Naive thymus-derived CD4-positive, alpha-beta T cell (primary cell): Measurements from ENCODE around the gene EPHB1. TPM values are rescaled to one million over a fixed set of nuclear protein-coding genes. Genes with fewer than 3 reads are reported as not detected.

Experiments
- ATAC-seq: fragments of 150-1000 bp; cut with Tn5 transposase; 2 replicates; pipeline ENCODE4 v1.10.0; 2021; ENCODE audit warnings: mild to moderate bottlenecking, moderate library complexity
- CTCF ChIA-PET: fragments of 350-600 bp; sonication (Branson Sonifier 250); formaldehyde crosslinking; loops from one replicate; lab custom pipeline; 2021; ENCODE audit warnings: antibody characterized with exemption; lab: Charles Lee
- POLR2A ChIA-PET: fragments of 350-600 bp; sonication (Branson Sonifier 250); formaldehyde crosslinking; loops from one replicate; lab custom pipeline; 2021; ENCODE audit warnings: antibody characterized with exemption, inconsistent platforms; lab: Charles Lee
- DNase-seq, 9 donors: peaks; one replicate each; pipeline versions ENCODE4 v3.0.0 to v3.0.0-alpha.2; 2020 to 2022; ENCODE audit warnings: mixed read lengths in 1 of 9
- H3K27ac ChIP-seq: one replicate; pipeline ENCODE4 v1.7.0; 2013; ENCODE audit warnings: mild to moderate bottlenecking, low read depth, low read length, moderate library complexity
- H3K27me3 ChIP-seq, 2 donors: one replicate each; pipeline ENCODE4 v1.7.0; 2013; ENCODE audit warnings: low read length in 2 of 2, mild to moderate bottlenecking in 2 of 2, moderate library complexity in 2 of 2; ENCODE audit not compliant: control insufficient read depth in 2 of 2, insufficient read depth in 2 of 2
- H3K36me3 ChIP-seq, 3 experiments: 1 replicate in 2 of 3; 2 replicates in 1 of 3; pipeline ENCODE4 v1.7.0; 2013; ENCODE audit warnings: low read length in 3 of 3, mild to moderate bottlenecking in 3 of 3, moderate library complexity in 1 of 3; ENCODE audit not compliant: insufficient read depth in 3 of 3, control insufficient read depth in 2 of 3
- H3K4me1 ChIP-seq, 2 donors: one replicate each; pipeline ENCODE4 v1.7.0; 2013; ENCODE audit warnings: low read length in 2 of 2, mild to moderate bottlenecking in 2 of 2, moderate library complexity in 1 of 2; ENCODE audit not compliant: control insufficient read depth in 2 of 2, insufficient read depth in 2 of 2
- H3K4me3 ChIP-seq: 2 replicates; pipeline ENCODE4 v1.7.0; 2013; ENCODE audit warnings: mild to moderate bottlenecking, low read length
- H3K9me3 ChIP-seq, 3 experiments: 1 replicate in 2 of 3; 2 replicates in 1 of 3; pipeline ENCODE4 v1.7.0; 2013; ENCODE audit warnings: low read length in 3 of 3; ENCODE audit not compliant: control insufficient read depth in 2 of 3
- H3K27ac Mint-ChIP-seq, 9 donors: one replicate each; pipeline ENCODE4 v1.8.0; 2020 to 2022; ENCODE audit warnings: mixed read lengths in 9 of 9, mild to moderate bottlenecking in 8 of 9, moderate library complexity in 5 of 9, inconsistent platforms in 2 of 9
- H3K27me3 Mint-ChIP-seq, 5 donors: one replicate each; pipeline ENCODE4 v1.8.0; 2021 to 2022; ENCODE audit warnings: mixed read lengths in 5 of 5, mild to moderate bottlenecking in 1 of 5
- H3K36me3 Mint-ChIP-seq, 5 donors: one replicate each; pipeline ENCODE4 v1.8.0; 2020 to 2022; ENCODE audit warnings: mixed read lengths in 5 of 5, mild to moderate bottlenecking in 3 of 5, inconsistent platforms in 1 of 5
- H3K4me1 Mint-ChIP-seq, 7 donors: one replicate each; pipeline ENCODE4 v1.8.0; 2020 to 2022; ENCODE audit warnings: mixed read lengths in 7 of 7, mild to moderate bottlenecking in 3 of 7, inconsistent platforms in 1 of 7
- H3K4me3 Mint-ChIP-seq, 10 donors: one replicate each; pipeline ENCODE4 v1.8.0; 2020 to 2022; ENCODE audit warnings: mild to moderate bottlenecking in 10 of 10, mixed read lengths in 10 of 10, moderate library complexity in 6 of 10, inconsistent platforms in 2 of 10
- H3K9me3 Mint-ChIP-seq, 11 donors: one replicate each; pipeline ENCODE4 v1.8.0; 2020 to 2022; ENCODE audit warnings: mixed read lengths in 11 of 11, mild to moderate bottlenecking in 4 of 11, inconsistent platforms in 1 of 11, moderate library complexity in 1 of 11
- intact Hi-C, 2 donors: fragments of 100-400 bp; cut with micrococcal nuclease; formaldehyde crosslinking; loops; one replicate each; pipeline ENCODE4 v1.15.1; 2023
- polyA plus RNA-seq, 2 donors: library from polyadenylated mRNA; unstranded; fragments of 300-500 nt; fragmentation: Illumina TruSeq; gene quantifications; one replicate each; pipeline ENCODE4 v1.2.3, GENCODE V29; 2021
- total RNA-seq, 6 experiments: library from RNA in 5 of 6; stranded (reverse) in 5 of 6; gene quantifications; 1 replicate in 5 of 6; 2 replicates in 1 of 6; pipeline ENCODE4 v1.2.3 and lab custom pipeline; 2021 to 2026

Gene EPHB1
- total and polyA plus RNA-seq, 7 experiments from 2014 or later: 1.6 to 2.2 (median 1.8) TPM; not detected in 4

DNA sequence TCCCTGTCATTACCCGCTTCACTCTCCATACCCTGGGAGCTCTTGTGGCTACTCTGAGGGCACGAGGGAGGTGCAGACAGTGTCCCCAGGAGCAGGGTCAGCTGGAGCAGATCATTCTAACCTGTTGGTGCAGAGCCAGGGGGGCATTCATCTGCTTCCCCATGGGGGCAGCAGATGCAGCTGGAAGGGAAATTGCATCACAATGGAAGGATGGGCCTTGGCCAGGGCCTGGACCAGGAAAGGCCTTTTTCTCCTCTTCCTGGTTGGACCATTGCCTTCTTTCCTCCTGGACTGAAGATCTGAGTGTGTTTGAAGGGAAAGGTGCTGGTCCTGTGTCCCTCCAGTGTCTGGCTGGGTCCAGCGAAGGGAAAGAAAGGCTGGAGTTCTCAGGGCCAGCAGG, 55.7 kb downstream of the EPHB1 start:
- Mint-ChIP-seq H3K4me3 (no peak overlapping the region), H3K36me3 (peaks cover 0 to 4% (median 0%) of the 10 kb centered on the region in 5 donors), H3K9me3 (peaks cover 0 to 4% (median 0%) of the 10 kb centered on the region in 11 donors), H3K4me1 (peaks cover 0 to 14% (median 0%) of the 10 kb centered on the region in 7 donors), H3K27ac (no peak overlapping the region), H3K27me3 (peaks cover 0 to 24% (median 0%) of the 10 kb centered on the region in 5 donors)
- no peak for ATAC-seq
- DNase-seq: no peak
- Histone ChIP-seq H3K36me3 (no peaks in the 10 kb centered on the region), H3K9me3 (no peaks in the 10 kb centered on the region), H3K27me3 (no peaks in the 10 kb centered on the region), H3K27ac (no peak overlapping the region), H3K4me1 (no peaks in the 10 kb centered on the region), H3K4me3 (no peak overlapping the region)
- intact Hi-C loops: no loop called here
- ChIA-PET CTCF (no interaction called here), POLR2A (no interaction called here)

DNA sequence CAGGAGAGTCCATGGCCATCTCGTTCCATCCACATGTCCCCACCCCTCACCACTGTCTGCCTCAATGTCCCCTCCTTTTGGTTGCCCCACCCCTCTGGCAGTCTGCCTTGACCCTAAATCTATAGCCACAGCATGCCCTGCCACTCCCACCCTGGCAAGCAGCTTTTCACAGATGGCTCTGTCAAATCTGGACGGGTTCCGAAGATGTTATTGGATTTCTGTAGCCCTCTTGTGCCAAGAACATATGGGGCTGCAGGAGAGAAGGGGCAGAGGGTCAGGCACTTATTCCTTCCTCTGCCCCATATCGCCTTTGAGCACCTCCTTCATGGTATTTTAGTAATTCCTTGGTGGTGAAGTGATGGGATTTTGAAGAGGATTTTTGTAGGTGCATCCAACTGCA, 57.1 kb downstream of the EPHB1 start:
- ChIA-PET POLR2A (no interaction called here), CTCF (no interaction called here)
- no peaks in the 10 kb centered on the region for H3K36me3 ChIP-seq
- H3K9me3 Mint-ChIP-seq: peaks cover 0 to 4% (median 0%) of the 10 kb centered on the region in 11 donors
- no peak for DNase-seq
- H3K4me3 Mint-ChIP-seq: no peak overlapping the region
- H3K4me1 Mint-ChIP-seq: peaks cover 0 to 14% (median 0%) of the 10 kb centered on the region in 7 donors
- no peaks in the 10 kb centered on the region for H3K9me3 ChIP-seq
- H3K27me3 Mint-ChIP-seq: peaks cover 0 to 15% (median 0%) of the 10 kb centered on the region in 5 donors
- H3K4me3 ChIP-seq: no peak overlapping the region
- ATAC-seq: no peak
- H3K27ac ChIP-seq: no peak overlapping the region
- no peak overlapping the region for H3K27ac Mint-ChIP-seq
- H3K36me3 Mint-ChIP-seq: peaks cover 0 to 4% (median 0%) of the 10 kb centered on the region in 5 donors
- H3K4me1 ChIP-seq: no peaks in the 10 kb centered on the region
- intact Hi-C loops: no loop called here
- H3K27me3 ChIP-seq: no peaks in the 10 kb centered on the region

DNA sequence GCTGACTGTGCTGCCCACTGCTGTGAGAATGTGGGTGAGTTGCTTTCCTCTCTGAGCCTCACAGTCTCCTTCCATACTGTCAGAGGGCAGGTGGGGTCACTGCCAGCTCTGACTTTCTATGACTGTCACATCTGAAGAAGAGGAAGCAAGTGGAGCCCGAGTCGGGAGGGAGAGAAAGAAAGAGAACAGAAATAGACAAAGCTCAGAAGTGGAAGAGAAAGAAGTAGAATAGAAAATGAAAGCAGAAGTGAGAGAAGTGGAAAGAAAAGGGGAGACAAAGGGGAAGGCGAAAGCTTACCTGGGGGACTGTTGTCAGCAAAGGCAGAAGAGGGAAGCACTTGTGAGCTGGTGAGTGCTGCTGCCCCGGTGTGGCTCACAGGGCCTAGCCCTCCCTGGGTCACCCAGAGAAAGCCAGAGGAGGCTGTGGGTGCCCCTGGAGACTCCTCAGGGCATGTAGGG, 57.9 kb downstream of the EPHB1 start:
- peaks cover 0 to 4% (median 0%) of the 10 kb centered on the region in 5 donors for H3K36me3 Mint-ChIP-seq

DNA sequence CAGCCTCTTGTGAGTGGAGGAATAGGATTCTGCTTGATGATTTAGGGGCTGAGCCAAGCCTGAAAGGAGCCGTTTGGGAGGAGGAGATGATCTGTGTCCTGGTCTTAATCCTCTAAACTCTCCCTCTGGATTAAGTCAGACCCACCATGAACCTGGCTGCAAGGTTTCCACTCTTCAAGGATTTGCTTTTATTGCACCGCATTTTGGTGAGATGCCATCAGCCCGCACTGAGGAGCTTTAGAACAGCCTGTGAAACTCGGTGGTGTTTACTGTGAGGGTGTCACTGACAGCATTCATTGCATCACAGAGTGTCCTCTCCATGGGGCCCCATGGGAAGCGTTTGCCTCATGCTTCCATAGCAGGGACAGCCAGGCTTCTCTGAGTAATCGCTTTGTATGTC, 59.2 kb downstream of the EPHB1 start:
- Mint-ChIP-seq H3K27me3 (peaks cover 0 to 9% (median 0%) of the 10 kb centered on the region in 5 donors), H3K4me1 (peaks cover 0 to 14% (median 0%) of the 10 kb centered on the region in 7 donors), H3K36me3 (peaks cover 0 to 2% (median 0%) of the 10 kb centered on the region in 5 donors), H3K4me3 (no peak overlapping the region), H3K9me3 (peaks cover 0 to under 1% (median 0%) of the 10 kb centered on the region in 11 donors), H3K27ac (no peak overlapping the region)
- ChIA-PET POLR2A (no interaction called here), CTCF (no interaction called here)
- Histone ChIP-seq H3K4me3 (no peak overlapping the region), H3K27ac (no peak overlapping the region), H3K9me3 (no peaks in the 10 kb centered on the region), H3K36me3 (no peaks in the 10 kb centered on the region), H3K27me3 (no peaks in the 10 kb centered on the region), H3K4me1 (no peaks in the 10 kb centered on the region)
- intact Hi-C loops: no loop called here
- no peak for ATAC-seq
- no peak for DNase-seq

More for the DNA sequence above, 57.9 kb downstream of the EPHB1 start:
- POLR2A ChIA-PET: no interaction called here
- Histone ChIP-seq H3K4me1 (no peaks in the 10 kb centered on the region), H3K4me3 (no peak overlapping the region), H3K9me3 (no peaks in the 10 kb centered on the region), H3K27me3 (no peaks in the 10 kb centered on the region), H3K27ac (no peak overlapping the region), H3K36me3 (no peaks in the 10 kb centered on the region)
- CTCF ChIA-PET: no interaction called here
- Mint-ChIP-seq H3K9me3 (peaks cover 0 to 4% (median 0%) of the 10 kb centered on the region in 11 donors), H3K4me3 (peak overlapping the region in 1 of 10 donors; percentile 73), H3K27me3 (peaks cover 0 to 11% (median 0%) of the 10 kb centered on the region in 5 donors), H3K4me1 (peaks cover 0 to 14% (median 0%) of the 10 kb centered on the region in 7 donors), H3K27ac (peak overlapping the region in 1 of 9 donors; percentile 76)
- intact Hi-C loops: no loop called here
- DNase-seq (no peak), ATAC-seq (peak; percentile 64)

DNA sequence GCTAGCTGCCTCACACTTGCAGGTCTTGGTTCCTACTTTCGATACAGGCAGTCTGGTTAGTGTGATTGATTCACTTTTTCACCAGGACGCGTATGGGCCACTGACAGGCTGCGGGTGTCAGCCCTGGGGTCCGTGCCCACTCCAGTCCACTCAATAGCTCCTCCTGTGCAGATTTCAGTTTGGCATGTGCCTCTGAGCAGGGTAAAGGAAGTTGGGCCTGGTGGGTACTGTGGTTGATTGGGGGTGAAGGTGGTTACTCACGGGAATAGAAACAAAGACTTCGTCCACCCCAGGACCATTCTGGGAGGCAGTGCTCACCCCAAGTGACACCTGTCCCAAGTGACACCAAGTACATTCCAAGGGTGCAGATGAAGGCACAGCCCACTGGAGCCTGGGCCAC, 62.3 kb downstream of the EPHB1 start:
- CTCF ChIA-PET: interaction anchor here (0.6 kb wide), 1 partner anchor 479 kb away, joined by 4 read pairs; no protein-coding TSS in a partner anchor
- Mint-ChIP-seq H3K9me3 (no peaks in the 10 kb centered on the region), H3K4me1 (peaks cover 0 to 12% (median 0%) of the 10 kb centered on the region in 7 donors), H3K36me3 (peaks cover 0 to 2% (median 0%) of the 10 kb centered on the region in 5 donors), H3K27me3 (peaks cover 0 to 13% (median 0%) of the 10 kb centered on the region in 5 donors), H3K27ac (no peak overlapping the region), H3K4me3 (no peak overlapping the region)
- POLR2A ChIA-PET: no interaction called here
- ATAC-seq: no peak
- Histone ChIP-seq H3K9me3 (no peaks in the 10 kb centered on the region), H3K27ac (no peak overlapping the region), H3K27me3 (no peaks in the 10 kb centered on the region), H3K4me1 (no peaks in the 10 kb centered on the region), H3K36me3 (no peaks in the 10 kb centered on the region), H3K4me3 (no peak overlapping the region)
- intact Hi-C loops: no loop called here
- no peak for DNase-seq

DNA sequence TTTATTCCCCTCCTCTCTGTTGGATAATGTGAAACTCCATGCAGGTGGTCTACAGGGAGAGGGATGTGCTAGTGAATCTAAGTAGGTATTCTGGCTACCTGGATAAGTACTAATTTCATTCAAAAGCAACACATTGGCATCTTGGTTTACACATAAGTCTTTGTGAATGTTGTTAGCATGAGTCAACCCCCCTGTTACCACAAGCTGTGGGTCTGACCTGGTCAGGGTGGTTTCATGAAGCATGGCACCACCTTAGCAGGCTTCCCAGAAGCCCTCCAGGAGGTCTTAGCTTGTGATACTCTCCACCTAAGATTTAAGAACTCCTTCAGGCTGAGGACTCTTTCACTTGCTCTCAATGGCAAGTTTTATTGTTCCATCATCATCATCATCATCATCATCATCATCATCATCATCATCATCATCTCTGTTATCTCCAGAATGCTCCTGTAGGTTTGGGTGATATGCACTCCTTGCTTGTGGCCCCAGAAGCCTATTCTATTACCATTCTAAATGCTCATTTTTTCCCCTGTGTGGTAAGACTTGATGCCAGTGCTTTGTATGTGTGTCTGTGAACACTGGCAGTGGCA, 62.8 kb downstream of the EPHB1 start:
- Histone ChIP-seq H3K27ac (no peak overlapping the region), H3K36me3 (no peaks in the 10 kb centered on the region), H3K9me3 (no peaks in the 10 kb centered on the region), H3K4me3 (no peak overlapping the region), H3K27me3 (no peaks in the 10 kb centered on the region), H3K4me1 (no peaks in the 10 kb centered on the region)
- ATAC-seq (no peak), DNase-seq (no peak)
- Mint-ChIP-seq H3K27ac (no peak overlapping the region), H3K4me1 (peaks cover 0 to 7% (median 0%) of the 10 kb centered on the region in 7 donors), H3K4me3 (no peak overlapping the region), H3K9me3 (no peaks in the 10 kb centered on the region), H3K27me3 (peaks cover 0 to 13% (median 0%) of the 10 kb centered on the region in 5 donors), H3K36me3 (peaks cover 0 to 1% (median 0%) of the 10 kb centered on the region in 5 donors)
- intact Hi-C loops: no loop called here
- ChIA-PET POLR2A (no interaction called here), CTCF (no interaction called here)
